ENCODE data around the gene NFU1. TPM values are rescaled to one million over a fixed set of nuclear protein-coding genes. Genes with fewer than 3 reads are reported as not detected.

NFU1 gene
- total RNA-seq, 1 experiment from 2014 or later, result 38.2 TPM

DNA sequence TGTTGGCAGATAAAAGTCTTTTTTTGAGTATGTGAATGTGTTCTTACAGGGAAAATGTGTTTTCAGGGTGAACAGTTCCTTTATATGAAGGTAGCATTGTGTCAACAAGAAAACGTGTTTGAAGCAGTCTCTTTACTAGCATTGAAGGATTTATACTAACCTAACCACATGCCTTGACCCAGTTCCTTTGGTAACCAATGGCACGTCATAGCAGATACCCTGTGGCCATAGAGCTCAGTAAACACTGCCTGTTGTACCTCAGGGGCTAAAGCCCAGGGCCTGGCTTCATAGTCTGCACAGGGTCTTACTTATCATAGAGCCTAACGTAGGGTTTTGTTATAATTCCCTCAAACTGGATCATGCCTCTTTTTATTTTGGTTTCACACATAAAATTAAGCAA, 32.1 kb upstream of the NFU1 start:
- TF ChIP-seq FOSL1 (IDR thresholded peaks at IDR 0.05; ENCODE audit: low read depth), result no peak
- no peak for TF ChIP-seq ELF1 (IDR thresholded peaks at IDR 0.05; ENCODE audit: borderline replicate concordance, low read depth)
- TF ChIP-seq EZH2phosphoT487 (IDR thresholded peaks at IDR 0.05; ENCODE audit: borderline replicate concordance), result no peak
- no peak for TF ChIP-seq TCF7L2 (IDR thresholded peaks at IDR 0.05; ENCODE audit: borderline replicate concordance, extremely low read depth, insufficient read depth, insufficient read length)
- TF ChIP-seq, protein P1, sequence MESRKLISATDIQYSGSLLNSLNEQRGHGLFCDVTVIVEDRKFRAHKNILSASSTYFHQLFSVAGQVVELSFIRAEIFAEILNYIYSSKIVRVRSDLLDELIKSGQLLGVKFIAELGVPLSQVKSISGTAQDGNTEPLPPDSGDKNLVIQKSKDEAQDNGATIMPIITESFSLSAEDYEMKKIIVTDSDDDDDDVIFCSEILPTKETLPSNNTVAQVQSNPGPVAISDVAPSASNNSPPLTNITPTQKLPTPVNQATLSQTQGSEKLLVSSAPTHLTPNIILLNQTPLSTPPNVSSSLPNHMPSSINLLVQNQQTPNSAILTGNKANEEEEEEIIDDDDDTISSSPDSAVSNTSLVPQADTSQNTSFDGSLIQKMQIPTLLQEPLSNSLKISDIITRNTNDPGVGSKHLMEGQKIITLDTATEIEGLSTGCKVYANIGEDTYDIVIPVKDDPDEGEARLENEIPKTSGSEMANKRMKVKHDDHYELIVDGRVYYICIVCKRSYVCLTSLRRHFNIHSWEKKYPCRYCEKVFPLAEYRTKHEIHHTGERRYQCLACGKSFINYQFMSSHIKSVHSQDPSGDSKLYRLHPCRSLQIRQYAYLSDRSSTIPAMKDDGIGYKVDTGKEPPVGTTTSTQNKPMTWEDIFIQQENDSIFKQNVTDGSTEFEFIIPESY (IDR thresholded peaks at IDR 0.05; ENCODE audit: extremely low read depth, insufficient replicate concordance, low read length), result no peak
- TF ChIP-seq SRF (IDR thresholded peaks at IDR 0.05; ENCODE audit: low read depth), result no peak
- TF ChIP-seq ZFX (IDR thresholded peaks at IDR 0.05), result no peak
- no peak for TF ChIP-seq RAD21 (IDR thresholded peaks at IDR 0.05; ENCODE audit: low read depth)
- no peak for TF ChIP-seq CEBPB (IDR thresholded peaks at IDR 0.05; ENCODE audit: low read depth)
- TF ChIP-seq SP1 (IDR thresholded peaks at IDR 0.05; ENCODE audit: low read depth), result no peak
- no peak for TF ChIP-seq YY1 (IDR thresholded peaks at IDR 0.05; ENCODE audit: extremely low read depth, insufficient replicate concordance, low read depth, low read length)
- no peak for TF ChIP-seq EZH2 (IDR thresholded peaks at IDR 0.05)
- no peak for TF ChIP-seq EGR1 (IDR thresholded peaks at IDR 0.05; ENCODE audit: low read depth)
- no peak for TF ChIP-seq JUND (IDR thresholded peaks at IDR 0.05)
- Histone ChIP-seq H3K79me2 (ENCODE audit: insufficient read depth, low read length) (no peaks in the 10 kb centered on the region), H4K20me1 (ENCODE audit: insufficient read depth) (no peaks in the 10 kb centered on the region), H2AFZ (ENCODE audit: low read depth, low read length, poor library complexity, severe bottlenecking) (no peak overlapping the region), H3K9me2 (ENCODE audit: insufficient read depth) (no peaks in the 10 kb centered on the region), H3K4me1 (ENCODE audit: control insufficient read depth in 1 of 2, insufficient read depth in 2 of 2, low read length in 2 of 2) (no peaks in the 10 kb centered on the region), H3K4me3 (replicated peaks in 1 of 2; ENCODE audit: low read depth in 1 of 2, low read length in 2 of 2) (no peak overlapping the region), H3K27me3 (ENCODE audit: insufficient read depth, low read length) (no peaks in the 10 kb centered on the region), H3K9me3 (ENCODE audit: control insufficient read depth in 1 of 2, insufficient read depth in 1 of 2, low read depth in 1 of 2, low read length in 2 of 2) (no peaks in the 10 kb centered on the region), H3K9ac (ENCODE audit: low read length) (no peak overlapping the region), H3K27ac (ENCODE audit: low read depth, low read length) (no peak overlapping the region), H3K4me2 (ENCODE audit: low read length) (no peak overlapping the region), H3K36me3 (ENCODE audit: control insufficient read depth in 1 of 2, insufficient read depth in 2 of 2, low read length in 2 of 2) (no peaks in the 10 kb centered on the region)
- RAD21 ChIA-PET (ENCODE audit: low non-redundant PET in 1 of 2, low total read pairs in 2 of 2, uncharacterized antibody in 2 of 2, unreplicated experiment in 2 of 2), result no interaction called here
- BruUV-seq (replicated peaks), result no TSS peak
- DNase-seq (ENCODE audit: low read depth, low spot score) (no peak), ATAC-seq (no peak)
- intact Hi-C loops (cut with micrococcal nuclease), result no loop called here
- CTCF ChIA-PET, result no interaction called here
- POLR2A ChIA-PET, result no interaction called here
